Ovary (tissue), 3 donors: ENCODE results near the gene HPSE.

Experiments
- POLR2A ChIP-seq: fragments of 450-650 bp; IDR thresholded peaks from one replicate; pipeline ENCODE4 v1.6.1; 2017; ENCODE audit warnings: antibody characterized with exemption, mild to moderate bottlenecking, moderate library complexity
- TF ChIP-seq, protein P1 (sequence below), 3 donors: fragments of 450-650 bp in 2 of 3; fragments of 200-600 bp in 1 of 3; IDR thresholded peaks; one replicate each; pipeline versions ENCODE4 v1.5.1 to v1.8.0; 2016 to 2022; ENCODE audit warnings: antibody characterized with exemption in 3 of 3, mild to moderate bottlenecking in 1 of 3
- donor health status: DM: no; HTN: no; CAD: no.

GRCh38 chr4:83362492-83363329, 28.1 kb upstream of the HPSE start:
- TF ChIP-seq, protein P1, sequence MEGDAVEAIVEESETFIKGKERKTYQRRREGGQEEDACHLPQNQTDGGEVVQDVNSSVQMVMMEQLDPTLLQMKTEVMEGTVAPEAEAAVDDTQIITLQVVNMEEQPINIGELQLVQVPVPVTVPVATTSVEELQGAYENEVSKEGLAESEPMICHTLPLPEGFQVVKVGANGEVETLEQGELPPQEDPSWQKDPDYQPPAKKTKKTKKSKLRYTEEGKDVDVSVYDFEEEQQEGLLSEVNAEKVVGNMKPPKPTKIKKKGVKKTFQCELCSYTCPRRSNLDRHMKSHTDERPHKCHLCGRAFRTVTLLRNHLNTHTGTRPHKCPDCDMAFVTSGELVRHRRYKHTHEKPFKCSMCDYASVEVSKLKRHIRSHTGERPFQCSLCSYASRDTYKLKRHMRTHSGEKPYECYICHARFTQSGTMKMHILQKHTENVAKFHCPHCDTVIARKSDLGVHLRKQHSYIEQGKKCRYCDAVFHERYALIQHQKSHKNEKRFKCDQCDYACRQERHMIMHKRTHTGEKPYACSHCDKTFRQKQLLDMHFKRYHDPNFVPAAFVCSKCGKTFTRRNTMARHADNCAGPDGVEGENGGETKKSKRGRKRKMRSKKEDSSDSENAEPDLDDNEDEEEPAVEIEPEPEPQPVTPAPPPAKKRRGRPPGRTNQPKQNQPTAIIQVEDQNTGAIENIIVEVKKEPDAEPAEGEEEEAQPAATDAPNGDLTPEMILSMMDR (IDR thresholded peaks at IDR 0.05) = peak in 1 of 3 donors; percentile 13
- TF ChIP-seq POLR2A = no peak
